ENCODE measurements around the gene KLHL30. TPM values are rescaled to one million over a fixed set of nuclear protein-coding genes. Genes with fewer than 3 reads are reported as not detected.

KLHL30 gene
- total RNA-seq, 1 donor, result 0.09 TPM

DNA sequence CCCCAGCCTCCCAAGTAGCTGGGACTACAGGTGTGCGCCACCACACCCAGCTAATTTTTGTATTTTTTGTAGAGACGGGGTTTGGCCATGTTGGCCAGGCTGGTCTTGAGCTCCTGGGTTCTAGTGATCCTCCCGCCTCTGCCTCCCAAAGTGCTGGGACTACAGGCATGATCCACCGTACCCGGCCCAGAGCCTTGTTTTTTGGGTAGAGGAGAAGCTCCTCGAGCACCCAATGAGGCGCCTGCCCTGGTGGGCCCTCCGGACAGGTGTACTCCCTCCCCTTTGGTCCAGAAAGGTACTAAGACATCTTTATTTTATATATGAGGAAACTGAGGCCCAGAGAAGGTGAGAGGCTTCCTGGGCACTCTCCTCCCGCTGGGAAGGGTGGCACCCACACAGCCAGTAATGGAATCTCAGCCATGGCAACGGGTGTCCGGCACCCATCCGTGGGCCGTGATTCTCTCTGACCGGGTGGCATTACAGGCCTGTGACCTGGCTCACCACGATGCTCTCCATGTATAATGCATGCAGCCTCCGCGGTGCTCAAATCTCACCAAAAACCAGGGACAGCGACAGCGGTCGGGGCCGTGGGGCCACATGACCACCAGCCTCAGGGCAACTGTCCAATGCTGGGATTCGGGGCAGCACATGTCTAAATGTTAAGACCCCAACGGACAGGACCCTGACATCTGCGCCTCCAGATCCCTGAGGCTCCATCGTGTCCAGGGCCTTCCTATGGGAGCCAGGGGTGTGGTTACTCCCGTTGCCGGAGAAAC is 16.8 kb upstream of the KLHL30 start:
- no peak overlapping the region for H3K4me3 ChIP-seq (ENCODE audit: low read depth, low read length)
- TF ChIP-seq, protein P1, sequence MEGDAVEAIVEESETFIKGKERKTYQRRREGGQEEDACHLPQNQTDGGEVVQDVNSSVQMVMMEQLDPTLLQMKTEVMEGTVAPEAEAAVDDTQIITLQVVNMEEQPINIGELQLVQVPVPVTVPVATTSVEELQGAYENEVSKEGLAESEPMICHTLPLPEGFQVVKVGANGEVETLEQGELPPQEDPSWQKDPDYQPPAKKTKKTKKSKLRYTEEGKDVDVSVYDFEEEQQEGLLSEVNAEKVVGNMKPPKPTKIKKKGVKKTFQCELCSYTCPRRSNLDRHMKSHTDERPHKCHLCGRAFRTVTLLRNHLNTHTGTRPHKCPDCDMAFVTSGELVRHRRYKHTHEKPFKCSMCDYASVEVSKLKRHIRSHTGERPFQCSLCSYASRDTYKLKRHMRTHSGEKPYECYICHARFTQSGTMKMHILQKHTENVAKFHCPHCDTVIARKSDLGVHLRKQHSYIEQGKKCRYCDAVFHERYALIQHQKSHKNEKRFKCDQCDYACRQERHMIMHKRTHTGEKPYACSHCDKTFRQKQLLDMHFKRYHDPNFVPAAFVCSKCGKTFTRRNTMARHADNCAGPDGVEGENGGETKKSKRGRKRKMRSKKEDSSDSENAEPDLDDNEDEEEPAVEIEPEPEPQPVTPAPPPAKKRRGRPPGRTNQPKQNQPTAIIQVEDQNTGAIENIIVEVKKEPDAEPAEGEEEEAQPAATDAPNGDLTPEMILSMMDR (IDR thresholded peaks at IDR 0.05; ENCODE audit: insufficient read depth, low read length), result no peak
- DNase-seq (ENCODE audit: low read depth), result no peak

DNA sequence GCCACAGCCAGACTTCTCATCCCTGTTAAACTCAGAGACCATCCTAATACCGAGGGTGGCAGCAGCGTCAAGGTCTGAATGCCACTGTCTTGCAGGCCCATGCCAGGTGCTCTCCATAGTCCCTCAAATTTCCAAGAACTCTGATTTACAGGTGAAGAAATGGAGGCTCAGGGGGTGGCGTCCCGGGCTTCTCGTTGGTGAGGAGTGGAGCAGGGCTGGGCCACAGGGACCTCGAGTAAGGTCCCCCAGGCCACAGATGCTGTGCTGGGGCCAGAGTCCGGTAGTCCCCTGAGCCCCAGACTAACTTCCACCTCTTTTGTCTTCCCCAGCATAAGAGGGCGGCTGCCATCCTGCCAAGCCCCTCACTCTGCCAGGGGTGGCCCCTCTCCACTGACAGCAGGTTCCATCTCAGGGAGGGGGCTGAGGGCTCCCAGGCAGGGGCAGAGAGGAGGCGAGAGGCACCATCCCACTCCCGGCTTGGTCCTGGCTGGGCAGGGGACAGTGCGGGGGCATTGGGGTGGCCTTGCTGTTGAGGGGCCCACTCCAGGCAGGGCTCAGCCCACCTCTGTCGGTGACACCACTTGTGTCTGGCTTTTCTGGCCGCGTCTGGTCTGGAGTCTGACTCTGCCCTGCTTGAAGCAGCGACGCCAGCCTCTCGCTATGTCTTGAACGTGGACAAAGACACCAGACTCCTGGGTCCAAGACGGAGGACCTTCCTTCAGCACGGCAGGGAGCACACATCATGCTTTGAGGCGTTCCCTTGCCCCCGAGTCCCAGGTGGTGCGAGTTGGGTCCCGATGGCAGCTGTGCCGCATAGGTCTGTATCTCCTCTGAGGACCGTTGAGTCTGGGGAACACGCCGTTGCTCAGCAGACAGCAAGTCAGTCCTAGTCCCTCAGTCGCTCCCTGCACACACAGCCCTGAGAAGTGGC is 15.9 kb upstream of the KLHL30 start:
- TF ChIP-seq, protein P1 (IDR thresholded peaks at IDR 0.05; ENCODE audit: insufficient read depth, low read length), result no peak
- no peak for DNase-seq (ENCODE audit: low read depth)
- H3K4me3 ChIP-seq (ENCODE audit: low read depth, low read length), result no peak overlapping the region

DNA sequence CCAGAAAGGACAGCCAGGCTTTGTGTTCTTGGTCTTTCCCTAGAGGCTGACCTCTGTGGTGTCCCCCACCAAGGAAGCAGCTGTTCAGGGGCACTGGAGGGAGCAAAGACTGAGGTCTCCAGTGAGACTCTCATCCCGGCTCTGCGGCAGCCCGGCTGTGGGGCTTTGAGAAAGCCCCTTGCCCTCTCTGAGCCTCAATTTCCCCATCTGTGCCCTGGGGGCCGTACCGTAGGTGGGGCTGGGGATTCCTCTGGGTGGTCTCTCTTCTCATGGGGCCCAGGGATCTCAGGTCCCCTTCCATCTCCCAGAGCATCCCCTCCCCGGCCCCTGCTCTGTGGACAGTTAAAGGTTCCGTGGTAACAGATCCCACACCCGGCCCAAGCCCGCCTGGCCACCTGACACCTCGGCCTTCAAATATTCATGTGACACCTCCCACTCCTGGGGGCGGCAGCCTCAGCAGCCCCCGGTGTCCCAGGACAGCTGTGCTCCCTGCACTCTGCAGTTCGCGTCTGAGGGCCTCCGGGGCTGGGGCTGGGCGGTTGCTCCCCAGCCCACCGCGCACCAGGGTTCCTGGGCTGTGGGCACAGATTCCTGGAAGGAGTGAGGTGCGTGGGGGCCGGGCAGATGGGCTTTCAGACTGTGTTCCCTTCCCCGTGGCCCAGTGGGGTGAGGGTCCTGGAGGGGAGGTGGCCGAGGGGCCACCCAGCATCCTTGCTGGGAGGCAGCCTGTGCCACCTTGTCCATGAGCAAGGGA is 15.1 kb upstream of the KLHL30 start:
- no peak overlapping the region for H3K4me3 ChIP-seq (ENCODE audit: low read depth, low read length)
- TF ChIP-seq, protein P1 (IDR thresholded peaks at IDR 0.05; ENCODE audit: insufficient read depth, low read length), result no peak
- no peak for DNase-seq (ENCODE audit: low read depth)

DNA sequence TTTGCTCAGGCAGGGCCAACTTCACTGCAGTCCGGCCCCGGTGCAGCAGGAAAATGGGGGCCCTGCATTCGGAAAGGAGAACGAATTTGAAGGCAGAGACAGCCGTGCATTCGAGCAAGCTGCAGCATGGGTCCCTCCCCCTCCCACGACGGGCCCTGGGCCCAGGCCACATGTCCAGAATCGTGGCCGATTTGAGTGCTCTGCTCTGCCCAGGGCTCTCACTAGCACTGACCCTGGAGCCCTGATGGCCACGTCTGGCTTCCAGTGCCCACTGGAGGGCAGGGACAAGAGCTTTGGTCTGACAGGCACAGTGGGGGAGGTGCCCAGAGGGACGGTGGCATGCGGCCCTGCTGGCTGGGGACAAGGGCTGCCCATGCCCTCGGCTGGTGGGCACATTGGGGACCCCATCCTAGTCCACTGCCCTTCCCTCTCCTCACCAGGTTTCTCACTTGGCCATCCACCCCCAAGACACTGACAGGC is 14.4 kb upstream of the KLHL30 start:
- no peak overlapping the region for H3K4me3 ChIP-seq (ENCODE audit: low read depth, low read length)
- DNase-seq (ENCODE audit: low read depth), result no peak
- TF ChIP-seq, protein P1 (IDR thresholded peaks at IDR 0.05; ENCODE audit: insufficient read depth, low read length), result no peak

DNA sequence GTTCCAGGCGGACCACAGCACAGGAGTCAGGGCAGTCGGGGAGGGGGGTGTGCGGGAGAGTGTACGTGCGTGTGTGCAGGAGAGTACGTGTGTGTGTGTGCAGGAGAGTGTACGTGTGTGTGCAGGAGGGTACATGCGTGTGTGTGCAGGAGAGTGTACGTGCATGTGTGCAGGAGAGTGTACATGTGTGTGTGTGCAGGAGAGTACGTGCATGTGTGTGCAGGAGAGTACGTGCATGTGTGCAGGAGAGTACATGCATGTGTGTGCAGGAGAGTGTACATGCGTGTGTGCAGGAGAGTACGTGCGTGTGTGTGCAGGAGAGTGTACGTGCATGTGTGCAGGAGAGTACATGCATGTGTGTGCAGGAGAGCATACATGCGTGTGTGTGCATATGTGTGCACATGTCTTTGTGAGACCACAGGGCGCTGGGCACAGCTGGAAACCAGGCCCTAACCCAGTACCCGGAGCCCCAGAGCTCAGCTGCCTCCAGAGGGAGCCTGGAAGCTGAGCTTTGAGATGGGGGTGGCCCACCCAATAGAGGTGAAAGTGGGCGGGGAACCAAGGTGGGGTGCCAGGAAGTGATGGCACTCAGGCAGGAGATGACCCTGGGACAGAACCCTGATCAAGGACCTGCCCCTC is 13.9 kb upstream of the KLHL30 start:
- no peak overlapping the region for H3K4me3 ChIP-seq (ENCODE audit: low read depth, low read length)

More for the DNA sequence above, 13.9 kb upstream of the KLHL30 start:
- DNase-seq (ENCODE audit: low read depth), result no peak
- TF ChIP-seq, protein P1 (IDR thresholded peaks at IDR 0.05; ENCODE audit: insufficient read depth, low read length), result no peak

Measured in fibroblast of the aortic adventitia (primary cell).